HPDE6-E6E7 (cell line): ENCODE data around the gene SMYD2.

ENCODE experiments used
- DNase-seq: peaks from one replicate; pipeline ENCODE4 v3.0.0; 2011; ENCODE audit warnings: missing footprints; ENCODE audit errors: extremely low spot score

Gene SMYD2

DNA sequence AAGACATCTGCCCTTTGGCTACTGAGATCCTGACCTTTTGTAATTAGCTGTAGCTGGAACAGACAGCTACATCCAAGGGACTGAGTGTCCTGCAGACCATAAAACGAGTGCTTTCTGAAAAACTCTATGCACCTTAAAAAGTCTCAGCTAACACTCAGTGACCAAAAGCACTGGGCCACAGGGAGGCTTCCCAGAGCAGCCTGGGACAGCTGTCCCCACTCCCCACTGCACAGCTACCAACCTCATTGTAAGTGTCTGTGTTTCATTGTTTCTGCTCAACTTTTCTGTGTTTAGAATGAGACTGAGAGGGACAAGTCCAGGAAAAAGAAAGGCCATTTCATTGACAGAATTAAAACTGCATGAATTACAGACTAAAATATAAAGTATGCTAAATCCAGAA, 80.7 kb downstream of the SMYD2 start:
- DNase-seq, result no peak

DNA sequence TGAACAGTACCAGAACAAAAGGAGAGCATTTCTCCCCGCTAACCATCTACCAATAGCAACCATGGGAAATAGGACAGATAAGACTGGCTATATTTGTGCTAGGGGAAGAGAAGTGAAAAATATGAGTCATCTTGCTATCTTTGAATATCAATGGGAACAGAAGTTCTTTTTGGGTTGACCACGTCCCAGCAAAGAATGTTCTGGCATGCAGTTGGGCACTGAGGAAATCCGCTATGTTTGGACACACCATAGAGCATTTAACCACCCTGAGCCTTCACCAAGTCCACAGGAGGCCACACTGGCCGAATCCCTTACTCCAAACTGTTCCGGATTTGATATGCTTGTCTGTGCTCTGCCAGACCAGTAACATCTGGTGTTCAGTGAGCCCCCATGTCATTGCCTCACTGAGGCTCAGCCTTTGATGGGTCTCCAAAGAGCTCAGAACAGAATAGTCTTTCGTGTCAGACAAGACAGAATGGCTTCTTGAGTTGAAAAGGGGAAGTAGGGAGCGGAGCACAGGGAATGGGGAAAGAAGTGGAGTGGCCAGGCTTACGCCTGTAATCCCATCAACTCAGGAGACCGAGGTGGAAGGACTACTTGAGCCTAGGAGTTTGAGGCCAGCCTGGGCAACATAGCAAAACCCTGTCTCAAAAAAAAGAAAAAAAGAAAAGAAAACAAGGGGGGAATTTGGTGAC, 81.4 kb downstream of the SMYD2 start:
- no peak for DNase-seq

DNA sequence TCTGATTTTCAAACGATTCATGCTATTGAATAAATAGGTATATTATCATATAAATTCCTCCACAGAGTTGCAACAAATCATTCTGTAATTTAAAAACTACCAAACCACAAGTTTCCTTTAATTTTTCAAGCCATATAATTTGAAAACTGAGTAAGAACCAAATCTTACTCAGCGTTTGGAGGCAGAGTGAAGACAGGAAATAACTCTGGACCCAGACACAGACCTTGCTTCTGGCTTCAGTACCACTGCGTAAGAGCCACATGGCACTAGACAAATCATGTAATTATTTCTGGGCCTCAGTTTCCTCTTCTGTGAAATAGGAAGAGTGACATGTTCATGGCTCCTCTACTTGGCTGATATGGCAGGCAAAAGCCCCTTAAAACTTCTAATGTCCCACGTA, 82.4 kb downstream of the SMYD2 start:
- DNase-seq, result no peak

DNA sequence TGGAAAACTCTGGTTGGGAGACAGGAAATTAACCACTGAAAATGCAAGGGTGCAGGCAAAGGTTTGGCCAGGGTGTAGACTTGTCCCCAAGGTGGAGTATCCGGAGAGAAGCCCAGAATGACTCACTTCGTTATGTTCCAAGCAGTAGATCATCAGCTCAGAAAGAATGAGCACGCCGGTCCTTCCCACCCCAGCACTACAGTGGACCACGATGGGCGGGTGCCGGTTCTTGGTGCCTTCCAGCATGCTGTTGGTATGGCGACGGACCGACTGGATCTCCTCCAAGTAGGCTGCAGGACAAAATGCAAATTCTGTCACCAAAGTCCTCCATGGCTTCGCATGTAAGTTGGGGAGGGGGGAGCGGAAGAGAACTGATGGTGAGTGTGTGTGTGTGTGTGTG, 83.4 kb downstream of the SMYD2 start:
- DNase-seq, result no peak

DNA sequence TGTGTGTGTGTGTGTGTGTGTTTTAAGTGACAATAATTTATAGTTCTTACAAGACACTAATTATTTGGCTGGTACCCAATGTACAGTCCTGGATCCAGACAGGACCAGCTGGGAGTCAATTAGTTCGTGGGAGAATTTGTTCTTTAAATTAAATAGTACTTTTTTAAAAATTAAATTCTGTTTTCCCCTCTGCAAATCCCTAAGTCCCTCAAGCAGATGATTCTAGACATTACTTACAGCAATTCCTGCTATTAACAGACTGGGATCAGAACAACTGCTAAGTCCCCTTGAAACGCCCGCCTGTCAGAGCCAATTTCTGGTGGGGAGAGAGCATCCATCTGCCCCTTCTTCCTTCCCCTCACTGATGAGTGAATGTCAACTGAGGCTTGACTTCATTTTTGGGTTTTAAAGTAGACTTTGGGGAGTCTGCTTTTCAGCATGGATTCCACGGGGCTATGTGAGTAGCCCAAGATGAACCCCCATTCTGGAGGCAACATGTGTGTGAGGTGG, 83.9 kb downstream of the SMYD2 start:
- DNase-seq, result no peak

DNA sequence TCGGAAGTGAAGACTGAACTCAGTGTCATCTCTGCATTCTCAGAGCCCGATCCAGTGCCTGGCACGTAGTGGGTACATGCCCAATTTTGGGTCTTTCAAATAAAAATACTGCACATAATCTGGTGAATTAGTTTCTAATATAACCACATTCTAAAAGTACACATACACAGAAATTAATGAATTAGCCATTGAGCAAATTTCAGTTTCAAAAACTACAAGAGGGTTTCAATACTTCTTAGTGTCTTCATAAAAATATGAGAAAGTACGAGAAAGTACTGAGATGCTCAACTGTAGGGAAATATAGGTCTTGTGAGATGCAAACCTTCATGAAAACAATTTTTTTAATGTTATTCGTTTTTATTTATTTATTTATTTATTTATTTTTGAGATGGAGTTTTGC, 86.9 kb downstream of the SMYD2 start:
- DNase-seq, result no peak

DNA sequence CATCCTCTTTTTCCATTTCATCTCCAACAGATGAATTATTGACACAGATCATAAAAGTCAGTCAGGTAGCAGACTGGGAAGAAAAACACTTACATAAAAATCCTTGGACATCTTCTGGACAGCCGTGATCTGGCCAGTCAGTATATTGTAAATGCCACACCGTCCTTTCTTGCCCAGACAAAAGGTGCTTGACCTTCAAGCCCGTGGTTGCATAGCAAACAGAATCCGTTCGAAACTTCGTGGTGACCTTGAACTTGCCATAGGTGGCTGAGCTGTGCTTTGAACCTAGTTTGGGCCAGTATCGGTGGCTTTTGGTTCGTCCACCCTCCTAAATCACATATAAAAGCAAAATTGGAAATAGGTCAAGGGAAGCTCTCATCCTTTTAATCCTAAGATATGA, 88.4 kb downstream of the SMYD2 start:
- DNase-seq, result no peak

DNA sequence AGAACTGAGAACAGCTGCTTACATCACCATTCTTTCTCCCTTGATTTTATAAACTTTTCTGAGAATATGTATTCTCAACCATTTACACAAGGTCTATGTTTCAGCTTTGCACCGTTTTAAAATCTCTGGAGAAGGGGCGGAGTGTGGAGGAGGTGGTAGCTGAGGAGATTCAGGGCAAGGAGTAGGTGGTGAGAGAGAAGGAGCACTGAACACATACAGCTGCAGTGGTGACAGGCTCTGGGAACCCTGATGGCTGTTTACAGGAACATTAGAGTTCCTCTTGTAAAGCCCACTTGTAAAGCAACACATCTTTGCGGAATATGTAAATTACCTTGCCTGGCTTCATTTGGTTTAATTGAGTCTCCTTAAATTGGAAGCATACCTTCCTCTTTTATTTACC, 89.7 kb downstream of the SMYD2 start:
- no peak for DNase-seq

DNA sequence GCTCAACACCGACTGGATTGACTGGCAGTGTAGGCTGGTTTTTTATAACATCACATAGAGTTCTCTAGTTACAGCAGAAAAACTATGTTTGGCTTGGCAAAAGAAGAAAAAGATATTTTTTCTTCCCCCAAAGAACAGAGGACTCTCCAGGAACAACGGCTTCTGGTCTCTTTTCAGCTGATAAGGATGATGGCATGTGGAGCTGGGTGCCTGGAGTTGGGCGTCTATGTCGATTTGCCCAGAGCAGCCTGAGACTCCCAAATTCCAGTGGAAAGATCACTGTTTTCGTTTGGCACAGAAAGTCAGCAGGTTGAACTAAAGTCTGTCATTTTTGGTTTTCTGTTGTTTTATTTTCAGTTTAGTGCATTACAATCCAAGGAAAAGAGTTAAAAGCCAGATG, 91.1 kb downstream of the SMYD2 start:
- DNase-seq, result no peak

DNA sequence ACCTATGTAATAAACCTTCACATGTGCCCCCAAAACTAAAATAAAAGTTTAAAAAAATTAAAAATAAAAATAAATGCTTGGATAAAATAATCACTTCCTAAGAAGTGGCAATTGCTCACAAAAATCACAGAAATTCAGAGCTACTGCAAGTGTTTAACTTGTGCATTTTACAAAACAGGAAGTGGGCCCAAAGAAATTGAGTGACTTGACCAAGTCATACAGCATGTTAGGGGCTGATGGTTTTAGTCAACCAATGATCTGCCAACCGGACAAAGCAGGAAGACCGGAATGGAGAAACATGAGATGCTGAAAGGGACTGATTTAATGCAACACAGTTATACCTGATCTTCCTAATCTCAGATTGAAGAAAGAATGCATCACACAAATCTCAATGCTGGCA, 96.5 kb downstream of the SMYD2 start:
- DNase-seq, result no peak

DNA sequence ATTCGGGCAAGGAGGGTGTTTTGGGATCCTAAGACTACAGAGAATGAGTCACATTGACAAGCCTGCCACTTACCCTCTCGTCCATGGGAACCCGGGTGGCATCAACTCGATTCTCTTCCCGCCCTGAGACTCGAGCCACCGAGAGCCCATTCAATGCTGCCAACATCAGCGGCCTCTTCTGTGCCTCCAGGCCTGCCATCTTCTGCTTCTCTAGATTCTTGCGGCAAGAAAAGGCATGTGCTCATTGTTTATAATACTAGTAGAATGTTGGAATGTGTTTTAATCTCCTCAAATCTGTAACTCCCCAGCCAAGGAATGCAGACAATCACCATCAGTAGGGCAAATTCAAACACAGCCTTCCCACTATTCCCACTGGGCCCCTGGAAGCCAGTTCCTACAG, 96.9 kb downstream of the SMYD2 start:
- no peak for DNase-seq

DNA sequence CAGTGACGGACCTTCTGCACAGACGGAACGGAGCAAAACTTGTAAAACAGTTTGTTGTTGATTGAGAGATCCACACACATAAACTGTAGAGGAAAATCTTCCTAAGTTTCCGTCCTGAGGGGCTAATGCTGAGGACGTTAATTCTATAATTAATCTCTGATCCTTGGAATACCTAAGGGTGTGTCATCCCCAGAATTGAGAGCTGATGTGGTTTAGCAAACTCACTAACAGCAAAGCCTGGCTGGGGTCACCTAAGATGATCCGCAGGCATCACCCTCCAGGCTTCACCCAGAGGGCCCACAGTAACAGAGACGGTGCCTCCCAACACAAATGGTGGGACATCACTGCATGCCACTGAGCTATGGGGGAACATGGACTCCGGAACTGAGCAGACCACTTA, 97.5 kb downstream of the SMYD2 start:
- no peak for DNase-seq

DNA sequence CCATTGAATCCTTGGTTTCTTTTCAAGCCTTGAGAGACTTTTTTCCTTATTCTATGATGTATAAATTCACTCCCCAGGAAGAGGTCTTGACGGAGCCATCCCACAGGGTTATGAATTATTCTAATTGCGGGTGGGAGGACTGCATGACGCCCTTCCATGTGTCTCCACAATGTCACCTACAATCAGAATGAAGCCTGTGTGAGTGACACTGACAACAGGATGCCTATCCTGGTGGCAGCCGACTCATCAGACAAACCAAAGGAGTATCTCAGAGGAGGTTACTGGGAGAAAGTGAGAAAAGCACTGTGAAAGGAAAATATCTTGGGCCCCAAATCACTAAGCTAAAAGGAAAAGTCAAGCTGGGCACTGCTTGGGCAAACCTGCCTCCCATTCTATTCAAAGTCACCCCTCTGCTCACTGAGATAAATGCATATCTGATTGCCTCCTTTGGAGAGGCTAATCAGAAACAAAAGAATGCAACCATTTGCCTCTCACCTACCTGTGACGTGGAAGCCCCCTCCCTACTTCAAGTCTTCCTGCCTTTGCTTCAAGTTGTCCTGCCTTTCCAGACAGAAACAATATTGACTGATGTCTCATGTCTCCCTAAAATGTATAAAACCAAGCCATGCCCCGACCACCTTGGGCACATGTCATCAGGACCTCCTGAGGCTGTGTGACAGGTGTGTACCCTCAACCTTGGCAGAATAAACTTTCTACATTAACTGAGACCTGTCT, 98.4 kb downstream of the SMYD2 start:
- no peak for DNase-seq

DNA sequence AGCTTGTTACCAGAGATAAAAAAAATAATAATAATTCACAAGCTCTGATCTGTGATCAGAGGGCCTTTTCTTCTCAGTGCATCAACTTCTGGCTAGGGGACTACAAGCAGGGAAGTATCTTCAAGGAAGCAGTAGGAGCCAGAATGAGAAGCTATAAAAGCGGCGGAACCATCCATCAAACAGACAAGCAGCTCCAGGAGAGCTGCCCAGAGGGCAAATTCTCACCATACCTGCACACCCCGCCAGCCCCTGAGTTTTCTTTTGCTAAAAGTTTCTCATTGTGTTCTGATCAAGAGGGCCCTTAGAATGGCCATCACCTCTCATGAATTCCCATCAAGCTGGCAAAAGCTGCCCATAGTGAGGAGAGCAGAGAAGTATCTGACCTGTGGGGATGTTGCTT, 99.4 kb downstream of the SMYD2 start:
- no peak for DNase-seq

DNA sequence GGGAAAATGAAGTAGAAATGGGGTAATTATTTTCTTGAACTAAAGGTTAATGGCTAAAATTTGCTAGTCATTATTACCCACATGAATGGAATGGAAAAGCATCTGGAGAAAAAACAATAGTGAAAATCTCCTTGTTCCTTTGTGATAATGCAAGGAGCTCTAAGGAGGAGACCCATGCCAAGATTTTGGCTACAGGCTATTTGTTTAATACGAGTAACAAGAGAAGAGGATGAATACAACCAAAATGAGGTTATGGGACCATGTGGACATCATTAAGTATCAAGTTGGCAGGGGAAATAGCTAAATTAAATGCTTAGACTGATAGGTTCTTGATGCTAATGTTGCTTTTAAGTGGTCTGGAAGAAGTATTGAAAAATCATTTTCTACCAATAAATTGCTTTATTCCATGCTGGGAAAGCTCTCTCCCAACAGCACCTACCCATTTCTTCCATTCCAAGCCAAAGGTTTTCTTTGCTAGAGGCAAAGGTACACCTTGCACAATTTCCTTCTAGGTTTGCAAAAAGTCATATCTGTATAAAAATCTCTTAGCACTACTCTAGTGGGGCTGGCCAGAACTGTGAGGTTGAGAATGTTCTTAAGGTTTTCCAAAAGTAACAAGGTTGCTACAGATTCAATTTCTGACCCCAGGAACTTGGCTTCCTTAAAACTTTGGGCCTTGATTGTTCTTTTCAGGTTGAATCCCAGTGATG, 100.2 kb downstream of the SMYD2 start:
- no peak for DNase-seq

DNA sequence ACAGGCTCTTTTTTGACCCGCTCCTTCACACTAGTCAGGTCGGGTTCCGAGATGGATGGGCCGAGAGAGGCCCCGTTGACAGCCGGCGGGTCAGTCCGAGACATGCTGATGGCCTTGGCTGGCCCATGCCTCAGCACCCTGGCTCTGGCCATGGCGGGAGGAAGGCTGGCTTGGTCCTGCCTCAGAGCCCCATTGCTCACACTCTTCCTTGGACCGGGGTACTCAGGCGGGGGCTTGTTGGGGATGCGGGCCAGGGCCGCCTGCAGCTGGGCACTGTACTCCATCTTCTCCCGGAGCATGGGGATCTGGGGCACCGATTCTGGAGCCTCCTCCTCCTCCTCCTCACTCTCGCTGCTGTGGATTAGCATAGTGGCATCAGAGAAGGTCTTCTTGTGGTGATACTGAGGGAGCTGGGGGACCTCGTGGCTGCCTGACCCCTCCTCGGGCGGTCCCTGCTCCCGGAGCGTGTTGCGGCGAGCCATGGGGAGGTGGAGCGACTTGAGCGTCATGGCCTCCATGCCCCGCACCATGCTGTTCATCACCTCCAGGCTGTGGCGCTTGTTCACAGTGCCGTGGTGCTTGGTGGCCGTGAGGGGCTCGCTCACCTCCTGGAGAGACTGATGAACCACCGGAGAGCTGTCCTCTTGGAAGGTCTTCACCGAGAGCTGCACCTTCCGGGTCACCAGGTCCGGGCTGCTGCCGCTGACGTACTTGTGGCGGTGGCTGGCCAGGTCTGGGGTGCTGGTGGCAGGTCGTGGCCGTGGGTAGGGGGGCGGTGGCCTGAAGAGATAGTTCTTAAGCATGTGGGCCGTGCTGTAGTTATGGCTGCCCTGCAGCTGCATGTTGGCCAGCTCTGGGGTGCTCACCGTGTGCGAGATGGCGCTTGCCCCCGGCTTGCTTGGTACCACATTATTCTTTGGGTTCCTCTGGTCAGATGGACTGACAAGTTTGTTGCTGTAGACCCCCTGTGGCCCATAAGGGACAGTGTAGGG, 102.7 kb downstream of the SMYD2 start:
- no peak for DNase-seq

DNA sequence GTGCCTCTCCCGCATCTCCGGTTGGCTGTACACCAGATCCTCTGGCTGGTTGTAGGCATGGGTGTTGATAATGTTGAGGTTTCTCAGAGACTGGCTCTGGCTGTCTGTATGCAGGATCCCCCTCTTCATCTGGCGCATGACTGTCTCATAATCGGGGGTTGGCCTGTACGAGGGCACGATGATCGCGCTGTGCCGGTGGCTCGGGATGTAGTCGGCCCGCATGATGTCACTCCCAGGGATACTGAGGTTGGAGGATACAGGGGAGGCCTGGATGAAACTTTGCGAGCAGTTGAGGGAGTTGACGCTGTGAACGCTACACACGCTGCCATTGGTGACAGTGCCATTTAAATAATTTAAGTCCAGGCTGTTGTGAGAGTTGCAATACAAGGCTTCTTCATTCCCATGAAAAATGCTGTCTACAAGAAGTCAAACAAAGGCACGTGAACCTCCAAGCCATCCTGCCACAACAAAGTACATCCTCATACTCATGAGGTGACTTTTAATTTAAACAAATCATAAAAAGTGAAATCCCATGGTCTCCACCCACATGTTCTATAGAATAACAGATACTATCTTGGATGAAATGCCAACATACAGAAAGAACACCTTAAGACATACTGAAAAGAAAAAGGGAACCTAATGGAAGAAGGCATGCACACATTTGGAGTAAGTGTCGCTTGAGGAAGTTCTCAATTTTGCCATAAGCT, 103.6 kb downstream of the SMYD2 start:
- DNase-seq, result no peak

DNA sequence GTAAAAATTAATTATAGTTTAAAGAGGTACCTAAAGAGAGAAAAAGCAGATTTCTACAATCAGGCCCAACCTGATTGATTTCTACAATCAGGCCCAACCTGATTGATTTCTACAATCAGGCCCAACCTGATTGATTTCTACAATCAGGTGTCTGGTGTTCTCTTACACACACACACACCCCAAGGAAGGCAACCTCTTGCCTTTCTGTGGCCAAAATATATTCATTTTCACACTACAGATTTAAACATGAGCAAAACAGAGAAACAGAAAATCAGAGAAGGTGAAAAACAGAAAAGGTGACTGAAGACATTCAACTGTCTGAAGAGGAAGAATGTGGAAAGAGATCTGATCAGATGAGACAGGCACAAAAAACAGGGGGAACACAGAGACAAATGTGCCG, 104.5 kb downstream of the SMYD2 start:
- DNase-seq, result no peak

DNA sequence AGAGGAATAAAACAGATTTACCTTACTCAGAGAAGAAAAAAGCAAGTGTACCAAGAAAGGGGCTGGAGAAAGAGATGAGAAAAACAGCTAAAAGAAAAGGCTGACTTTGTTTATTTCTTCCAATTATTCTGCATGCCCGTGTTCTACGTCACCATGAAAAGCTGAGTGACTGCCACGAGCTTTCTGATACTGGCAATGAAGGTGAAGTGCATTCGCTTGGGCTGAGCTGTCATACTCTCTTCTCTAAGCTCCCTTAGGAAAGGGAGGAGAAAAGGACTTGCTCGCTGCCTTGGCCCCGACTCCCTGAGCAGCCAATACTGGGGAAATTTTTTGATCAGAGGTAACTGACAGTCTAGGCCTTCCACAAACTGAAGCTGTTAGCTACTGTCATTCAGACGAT, 105.4 kb downstream of the SMYD2 start:
- no peak for DNase-seq
